Esophagus muscularis mucosa (tissue), 4 donors: ENCODE results near the gene APOE.

Experiments
- CTCF ChIP-seq, 3 experiments: fragments of 200-600 bp in 2 of 3; fragments of 450-650 bp in 1 of 3; sonication (generic) in 2 of 3; IDR thresholded peaks; one replicate each; pipeline ENCODE4 v1.5.1; 2017 to 2019; ENCODE audit warnings: antibody characterized with exemption in 3 of 3, mild to moderate bottlenecking in 2 of 3, moderate library complexity in 1 of 3
- EP300 ChIP-seq: sonication (generic); formaldehyde crosslinking; IDR thresholded peaks from one replicate; pipeline ENCODE4 v1.6.1; 2017; ENCODE audit warnings: antibody characterized with exemption
- POLR2A ChIP-seq: fragments of 450-650 bp; IDR thresholded peaks from one replicate; pipeline ENCODE4 v1.6.1; 2017; ENCODE audit warnings: antibody characterized with exemption, moderate library complexity, mild to moderate bottlenecking, low read depth
- POLR2AphosphoS5 ChIP-seq, 2 donors: sonication (generic); formaldehyde crosslinking; IDR thresholded peaks; one replicate each; pipeline ENCODE4 v1.6.1; 2017; ENCODE audit warnings: antibody characterized with exemption in 2 of 2

- TF ChIP-seq POLR2A = no peak
- TF ChIP-seq CTCF (IDR thresholded peaks at IDR 0.05) = no peak
- no peak for TF ChIP-seq EP300
- TF ChIP-seq POLR2AphosphoS5 (IDR thresholded peaks at IDR 0.05) = no peak
Measured at GRCh38 chr19:44905437-44906160, at the start of gene APOE.
